ENCODE results near the gene NRG3. TPM values are rescaled to one million over a fixed set of nuclear protein-coding genes. Genes with fewer than 3 reads are reported as not detected.

The NRG3 gene
- total and polyA plus RNA-seq, 2 donors (not counting 1 experiment from before 2014, with no cell fraction given) = 0.06 TPM; not detected in 1

Small RNAs within 50 kb of the gene (small RNA-seq; reads per million reads assigned to genes)
- gene RNU6-441P (ENCODE audit: insufficient read length, low read depth, low replicate concordance) = not detected
